HG02943 (cell line): ENCODE results near the gene HEPACAM.

ENCODE experiments used
- ATAC-seq: cut with Tn5 transposase; IDR thresholded peaks from one replicate; pipeline ENCODE4 v1.9.1; 2021; ENCODE audit warnings: mild to moderate bottlenecking, low read depth, moderate library complexity; ENCODE audit not compliant: unreplicated experiment

The HEPACAM gene

GRCh38 chr11:124943741-124944140 lies 7.9 kb upstream of the HEPACAM start:
- ATAC-seq = no peak

- no peak for ATAC-seq
These were observed 7.4 kb upstream of the HEPACAM start for GRCh38 chr11:124943254-124943616.

- no peak for ATAC-seq
These were observed 6.8 kb upstream of the HEPACAM start for GRCh38 chr11:124942466-124943253.

GRCh38 chr11:124941703-124942102 lies 5.9 kb upstream of the HEPACAM start:
- ATAC-seq = no peak

- ATAC-seq = no peak
These were observed 3.1 kb upstream of the HEPACAM start for GRCh38 chr11:124938970-124939369.

GRCh38 chr11:124938206-124938765 lies 2.4 kb upstream of the HEPACAM start:
- no peak for ATAC-seq

DNA sequence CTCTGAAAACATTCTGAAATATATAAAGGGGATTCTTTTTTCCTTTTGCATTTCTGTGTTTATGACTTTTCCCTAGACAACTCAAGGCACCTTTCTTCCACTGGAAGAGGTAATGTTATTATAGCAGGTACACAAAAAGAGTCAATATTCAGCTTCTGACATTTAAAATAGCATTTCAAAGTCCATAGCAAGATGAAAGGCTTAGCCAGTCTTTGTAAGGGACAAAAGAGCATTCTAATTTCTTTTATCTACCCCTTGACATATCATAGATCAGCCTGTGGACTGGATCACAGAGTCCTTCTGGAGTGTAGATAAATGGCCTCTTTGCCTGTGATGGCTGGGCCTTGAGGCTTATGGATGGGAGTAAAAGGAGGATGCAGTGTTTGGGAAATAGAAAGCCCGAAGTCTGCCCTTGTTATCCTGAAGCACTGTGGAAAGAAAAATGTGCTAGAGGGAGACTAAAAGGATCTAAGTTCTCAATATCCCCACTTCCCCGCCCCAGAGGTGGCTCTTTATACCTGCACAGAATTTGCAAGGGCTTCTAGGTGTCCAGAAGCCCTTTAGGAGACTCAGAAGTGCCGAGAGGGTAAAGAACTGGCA lies 1.6 kb upstream of the HEPACAM start:
- ATAC-seq = no peak

DNA sequence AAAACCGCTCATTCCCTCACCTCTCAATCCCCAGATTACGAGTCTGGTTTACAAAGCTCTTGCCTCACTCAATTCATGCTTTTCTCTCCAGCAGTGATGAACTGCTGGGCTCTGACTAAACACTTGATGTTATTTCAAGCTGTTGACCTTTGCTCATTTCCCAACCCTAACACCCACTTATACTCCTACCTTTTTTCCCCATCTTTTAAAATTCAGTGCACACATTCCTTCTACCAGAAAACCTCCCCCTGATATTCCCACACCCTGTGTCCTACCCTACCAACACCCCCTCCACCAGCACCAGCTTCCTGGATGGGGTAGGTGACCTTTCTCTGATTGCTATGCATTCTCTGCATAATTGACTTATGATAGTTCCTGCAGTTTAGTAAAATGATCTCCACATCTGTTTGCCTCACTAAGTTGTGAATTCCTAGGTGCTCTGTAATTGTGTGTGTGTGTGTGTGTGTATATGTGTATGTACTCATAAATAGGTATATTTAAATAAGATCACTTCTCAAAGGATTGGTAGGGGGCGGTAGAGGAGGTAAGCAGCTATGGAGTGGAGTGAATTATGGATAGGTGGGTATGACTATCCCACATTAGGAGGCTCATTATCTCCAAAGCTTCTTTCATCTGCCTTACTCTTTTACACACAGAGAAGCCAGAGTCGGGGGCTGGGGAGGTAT lies 842 bp downstream of the HEPACAM start:
- no peak for ATAC-seq

DNA sequence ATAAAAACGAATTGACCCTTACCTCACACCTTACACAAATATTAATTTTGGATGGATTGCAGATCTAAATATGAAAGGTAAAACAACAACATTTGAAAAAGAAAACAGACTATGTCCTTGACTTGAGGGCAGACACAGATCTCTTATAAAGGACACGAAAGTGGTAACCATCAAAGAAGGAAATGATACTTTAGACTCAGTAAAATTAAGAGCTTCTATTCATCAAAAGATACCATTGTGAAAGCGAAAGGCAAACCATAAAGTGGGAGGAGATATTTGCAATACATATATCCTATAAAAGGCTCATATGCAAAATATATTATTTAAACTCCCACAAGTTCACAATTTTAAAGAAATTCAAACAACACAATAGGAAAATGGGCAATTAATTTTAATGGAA lies 5.0 kb downstream of the HEPACAM start:
- no peak for ATAC-seq

DNA sequence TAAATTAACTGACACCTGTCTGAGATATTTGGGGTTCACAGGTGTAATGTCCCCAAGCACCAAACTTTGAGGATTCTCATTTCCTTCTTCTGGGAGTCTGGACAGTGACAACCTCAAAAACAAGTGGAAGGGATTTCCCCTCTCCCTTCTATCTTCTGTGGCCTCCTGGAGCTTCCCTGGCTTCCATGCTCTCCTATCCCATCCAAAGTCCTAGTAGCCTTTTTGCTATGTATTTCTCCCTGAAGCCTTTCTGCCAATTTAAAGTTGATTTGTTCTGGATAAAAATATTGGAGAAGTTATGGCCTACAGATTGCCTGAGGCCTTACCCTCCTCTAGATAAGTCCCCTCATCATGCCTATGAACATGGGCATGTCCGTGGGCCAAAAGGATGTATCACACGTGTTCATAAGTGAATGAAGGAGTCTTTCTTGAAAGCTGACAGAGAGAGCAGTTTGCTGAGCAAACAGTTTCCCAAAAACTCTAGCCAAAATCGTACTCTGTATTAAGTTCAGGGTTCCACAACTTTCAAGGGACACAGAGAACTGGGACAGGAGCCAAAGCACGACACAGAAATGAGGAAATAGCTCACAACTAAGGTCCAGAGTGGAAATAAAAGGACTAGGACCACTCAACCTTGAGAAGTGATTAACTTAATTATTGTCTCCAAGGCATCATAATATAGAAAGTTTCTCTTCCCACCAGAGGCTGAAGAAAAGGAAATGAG lies 6.7 kb downstream of the HEPACAM start:
- no peak for ATAC-seq

GRCh38 chr11:124923296-124923695 lies 12.6 kb downstream of the HEPACAM start:
- no peak for ATAC-seq

DNA sequence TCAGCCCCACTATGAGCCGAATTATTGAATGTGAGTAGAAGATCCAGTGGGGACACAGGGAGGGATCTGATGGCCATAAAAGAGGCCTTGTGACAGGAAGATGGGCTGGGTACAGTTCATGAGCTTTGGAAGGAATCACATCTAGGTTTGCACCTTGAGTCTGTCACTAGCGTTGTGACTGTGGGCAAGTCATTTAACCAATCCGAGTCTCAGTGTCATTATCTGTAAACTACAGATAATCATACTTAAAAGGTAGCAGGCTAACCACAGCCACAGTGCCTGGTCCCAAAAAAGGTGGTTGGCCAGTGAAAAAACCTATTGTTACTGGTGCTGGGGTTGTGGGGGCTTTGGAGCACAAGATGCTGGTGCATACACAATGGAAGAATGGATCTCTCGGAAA lies 13.0 kb downstream of the HEPACAM start:
- no peak for ATAC-seq

GRCh38 chr11:124920870-124921609 lies 14.8 kb downstream of the HEPACAM start:
- ATAC-seq = no peak

- no peak for ATAC-seq
These were observed 15.5 kb downstream of the HEPACAM start for GRCh38 chr11:124920356-124920755.

GRCh38 chr11:124919898-124920297 lies 15.9 kb downstream of the HEPACAM start:
- ATAC-seq = no peak

DNA sequence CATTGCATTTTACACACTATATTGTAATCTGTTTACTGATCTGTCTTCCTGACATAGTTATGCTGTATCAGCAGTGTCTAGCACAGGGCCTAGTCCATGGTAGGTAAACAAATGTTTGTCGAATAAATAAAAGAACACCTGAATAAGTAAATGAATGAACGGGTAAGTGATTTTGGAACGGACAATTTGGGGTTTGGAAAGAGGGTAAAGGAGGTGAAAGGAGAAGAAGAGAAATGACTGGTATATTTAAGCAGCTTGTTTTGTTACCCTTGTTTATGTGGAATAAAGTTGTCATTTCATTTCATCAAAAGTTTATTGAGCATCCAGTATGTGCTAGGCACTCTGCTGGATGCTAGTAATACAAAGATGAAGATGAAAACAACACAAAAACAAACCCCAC lies 16.9 kb downstream of the HEPACAM start, which contains the start of gene HEPN1:
TSS of gene HEPN1 (plus strand) at position 301 of the 400 bp plus-strand sequence.
- no peak for ATAC-seq

DNA sequence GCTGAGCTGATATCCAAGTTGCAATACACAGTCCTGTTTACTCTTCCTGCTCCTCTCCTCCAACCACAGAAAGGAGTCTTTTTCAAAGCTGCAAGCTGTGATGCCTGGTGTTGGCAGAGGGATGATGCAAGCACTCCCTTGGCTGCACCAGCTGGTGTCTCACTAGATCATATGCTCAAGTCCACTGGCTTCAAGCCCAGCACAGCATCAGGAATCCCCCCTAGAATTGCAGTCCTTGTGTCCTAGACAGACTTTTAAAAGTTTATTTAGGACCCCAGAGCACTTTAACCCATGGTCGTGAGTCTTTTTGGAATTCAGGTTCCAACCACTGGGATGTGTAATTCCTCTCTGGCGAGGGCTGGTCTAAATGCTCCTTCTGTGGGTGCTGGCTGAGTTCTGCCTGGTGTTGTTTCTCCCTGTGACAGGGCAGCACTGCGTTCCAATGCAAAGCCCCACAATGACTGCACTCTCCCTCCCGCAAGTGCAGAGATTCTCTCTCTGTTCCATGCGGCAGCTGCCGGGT lies 18.7 kb downstream of the HEPACAM start:
- ATAC-seq = no peak

DNA sequence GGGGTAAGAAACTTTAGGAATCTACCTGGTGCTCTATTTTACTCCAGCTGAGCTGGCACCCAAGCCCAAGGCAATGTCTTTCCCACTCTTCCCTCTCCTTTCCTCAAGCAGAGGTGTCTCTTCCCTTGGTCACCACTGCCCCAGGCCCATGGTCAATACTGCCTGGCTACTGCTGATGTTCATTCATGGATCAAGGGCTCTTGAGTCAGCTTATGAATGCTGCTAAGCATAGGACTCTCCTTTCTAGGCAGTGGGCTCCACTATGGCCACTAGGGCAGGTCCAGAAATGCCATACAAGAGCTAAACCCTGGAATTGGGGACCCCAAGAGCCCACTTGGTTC lies 19.5 kb downstream of the HEPACAM start:
- no peak for ATAC-seq

DNA sequence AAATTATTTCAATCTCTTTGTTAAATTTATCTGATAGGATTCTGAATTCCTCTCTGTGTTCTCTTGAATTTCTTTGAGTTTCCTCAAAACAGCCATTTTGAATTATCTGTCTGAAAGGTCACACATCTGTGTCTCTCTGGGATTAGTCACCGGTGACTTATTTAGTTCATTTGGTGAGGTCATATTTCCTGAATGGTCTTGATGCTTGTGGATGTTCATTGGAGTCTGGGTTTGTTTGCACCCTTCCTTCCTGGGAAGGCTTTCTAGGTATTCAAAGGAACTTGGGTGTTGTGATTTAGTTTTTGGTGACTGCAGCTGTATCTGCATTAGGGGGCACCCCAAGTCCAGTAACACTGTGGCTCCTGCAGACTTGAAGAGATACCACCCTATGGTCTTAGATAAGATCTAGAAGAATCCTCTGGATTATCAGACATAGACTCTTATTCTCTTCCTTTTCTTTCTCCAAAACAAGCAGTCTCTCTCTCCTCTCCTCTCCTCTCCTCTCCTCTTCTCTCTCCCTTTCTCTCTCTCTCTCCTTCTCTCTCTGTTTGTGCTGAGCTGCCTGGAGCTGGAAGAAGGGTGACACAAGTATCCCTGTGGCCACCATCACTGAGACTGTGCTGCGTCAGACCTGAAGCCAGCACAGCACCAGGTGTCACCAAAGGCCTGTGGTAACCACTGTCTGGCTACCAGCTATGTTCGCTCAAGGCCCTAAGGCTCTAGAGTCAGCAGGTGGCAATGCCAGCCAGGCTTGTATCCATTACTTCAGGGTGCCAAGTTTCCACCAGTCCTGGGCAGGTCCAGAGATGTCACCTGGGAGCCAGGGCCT lies 20.1 kb downstream of the HEPACAM start:
- ATAC-seq = no peak
